GM18907 (cell line): ENCODE measurements around the gene FAM117B.
"Not testable (repeated sequence)": the region's sequence is repeated elsewhere in the genome, so short reads cannot be mapped to it uniquely, and the experiment has no call there.

Experiments
- ATAC-seq: cut with Tn5 transposase; IDR thresholded peaks from one replicate; pipeline ENCODE4 v1.9.1; 2021; ENCODE audit warnings: mild to moderate bottlenecking, moderate library complexity; ENCODE audit not compliant: unreplicated experiment

Gene FAM117B

DNA sequence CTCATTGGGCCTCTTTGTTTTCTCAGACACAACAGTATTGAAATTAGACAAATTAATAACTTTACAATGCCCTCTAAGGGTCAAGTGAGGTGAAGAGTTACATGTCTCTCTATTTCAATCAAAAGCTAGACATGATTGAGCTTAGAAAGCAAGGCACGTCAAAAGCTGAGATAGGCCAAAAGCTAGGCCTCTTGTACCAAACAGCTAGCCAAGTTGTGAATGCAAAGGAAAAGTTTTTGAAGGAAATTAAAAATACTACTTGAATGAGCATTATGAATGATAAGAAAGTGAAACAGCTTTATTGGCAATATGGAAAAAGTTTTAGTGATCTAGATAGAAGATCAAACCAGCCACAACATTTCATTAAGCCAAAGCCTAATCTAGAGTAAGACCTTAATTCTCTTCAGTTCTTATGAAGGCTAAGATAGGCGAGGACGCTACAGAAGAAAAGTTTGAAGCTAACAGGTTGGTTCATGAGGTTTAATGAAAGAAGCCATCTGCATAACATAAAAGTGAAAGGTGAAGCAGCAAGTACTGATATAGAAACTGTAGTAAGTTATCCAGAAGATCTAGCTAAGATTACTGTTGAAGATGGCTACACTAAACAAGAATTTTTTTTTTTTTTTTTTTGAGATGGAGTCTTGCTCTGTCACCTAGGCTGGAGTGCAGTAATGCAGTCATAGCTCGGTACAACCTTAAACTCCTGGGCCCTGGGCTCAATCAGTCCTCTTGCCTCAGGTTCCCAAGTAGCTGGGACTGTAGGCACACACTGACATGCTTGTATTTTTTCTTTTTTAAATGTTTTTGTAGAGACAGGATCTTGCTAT is 65.5 kb downstream of the FAM117B start:
- ATAC-seq, result no peak

- ATAC-seq, result no peak
Measured at GRCh38 chr2:202703091-202703490, 68.3 kb downstream of the FAM117B start.

- ATAC-seq, result no peak
Measured at GRCh38 chr2:202704248-202704647, 69.5 kb downstream of the FAM117B start.

DNA sequence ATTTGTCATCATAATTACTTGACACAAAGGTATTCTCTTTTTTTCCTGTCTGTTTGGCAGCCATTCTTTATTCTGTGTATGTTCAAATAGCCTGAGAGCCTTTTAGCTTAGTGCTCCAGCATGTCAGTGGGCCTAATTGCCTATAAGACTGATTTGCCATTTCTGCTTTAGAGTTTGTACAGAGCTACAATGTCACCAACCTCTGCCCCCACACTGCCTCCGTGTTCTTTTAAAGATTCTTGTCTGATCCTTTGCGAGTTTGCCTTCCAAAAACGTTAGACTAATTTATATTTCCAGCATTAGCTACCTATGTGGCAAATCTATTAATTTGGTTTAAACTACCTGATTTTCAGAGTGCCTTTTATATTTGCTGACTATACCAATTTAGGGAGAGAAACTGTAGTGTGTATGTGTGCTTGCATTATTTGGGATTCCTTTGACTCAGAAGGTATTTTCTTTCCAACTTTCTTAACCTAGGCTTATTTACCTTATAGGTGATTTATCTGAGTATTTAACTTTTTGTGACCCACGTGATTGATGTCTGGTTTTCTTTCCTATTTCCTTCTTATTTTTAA is 70.8 kb downstream of the FAM117B start:
- ATAC-seq, result no peak

GRCh38 chr2:202714971-202715935 is 80.5 kb downstream of the FAM117B start:
- ATAC-seq, result not testable (repeated sequence)

- no peak for ATAC-seq
Measured at GRCh38 chr2:202716114-202716718, 81.4 kb downstream of the FAM117B start.

DNA sequence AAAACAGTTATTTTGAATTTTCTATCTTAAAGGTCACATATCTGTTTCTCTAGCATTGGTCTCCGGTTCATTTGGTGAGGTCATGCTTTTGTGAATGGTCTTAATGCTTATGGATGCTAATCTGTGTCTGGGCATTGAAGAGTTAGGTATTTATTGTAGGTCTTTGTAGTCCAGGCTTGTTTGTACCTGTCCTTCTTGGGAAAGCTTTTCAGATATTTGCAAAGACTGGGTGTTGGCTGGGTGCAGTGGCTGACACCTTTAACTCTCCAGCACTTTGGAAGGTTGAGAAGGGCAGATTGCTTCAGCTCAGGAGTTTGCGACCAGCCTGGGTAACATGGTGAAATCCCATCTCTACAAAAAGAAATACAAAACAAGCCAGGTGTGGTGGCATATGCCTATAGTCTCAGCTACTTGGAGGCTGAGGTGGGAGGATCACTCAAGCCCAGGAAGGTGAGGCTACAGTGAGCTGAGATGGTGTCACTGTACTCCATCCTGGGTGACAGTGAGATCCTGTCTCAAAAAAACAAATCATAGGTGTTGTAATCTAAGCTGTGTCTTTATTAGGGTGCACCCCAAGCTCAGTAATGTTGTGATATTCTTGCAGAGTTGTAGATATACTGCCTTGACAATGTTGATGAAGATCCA is 82.3 kb downstream of the FAM117B start:
- ATAC-seq, result no peak

DNA sequence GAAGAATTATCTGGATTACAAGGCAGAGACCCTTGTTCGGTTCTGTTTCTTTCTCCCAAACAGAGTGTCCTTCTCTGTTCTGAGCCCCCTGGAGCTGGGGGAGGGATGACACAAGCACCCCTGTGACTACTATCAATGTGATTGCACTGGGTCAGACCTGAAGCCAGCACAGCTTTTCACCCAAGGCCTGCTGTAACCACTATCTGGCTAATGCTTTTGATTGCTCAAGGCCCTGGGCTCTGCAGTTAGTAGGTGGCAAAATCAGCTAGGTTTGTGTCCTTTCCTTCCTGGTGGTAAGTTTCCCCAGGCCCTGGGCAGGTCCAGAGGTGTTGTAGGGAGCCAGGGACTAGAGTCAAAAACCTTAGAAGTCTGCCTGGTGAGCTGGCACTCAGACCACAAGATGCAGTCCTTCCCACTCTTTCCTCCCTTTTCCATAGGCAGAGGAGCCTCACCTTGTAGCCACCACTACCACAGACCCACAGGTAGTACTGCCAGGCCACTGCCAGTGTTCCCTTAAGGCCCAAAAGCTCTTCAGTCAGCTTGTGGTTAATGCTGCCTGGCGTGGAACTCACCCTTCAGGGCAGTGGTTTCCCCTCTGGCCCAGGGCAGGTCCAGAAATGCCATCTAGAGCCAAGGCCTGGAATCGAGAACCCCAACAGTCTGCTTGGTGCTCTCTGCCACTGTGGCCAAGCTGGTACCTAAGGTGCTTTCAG is 83.0 kb downstream of the FAM117B start:
- no peak for ATAC-seq

DNA sequence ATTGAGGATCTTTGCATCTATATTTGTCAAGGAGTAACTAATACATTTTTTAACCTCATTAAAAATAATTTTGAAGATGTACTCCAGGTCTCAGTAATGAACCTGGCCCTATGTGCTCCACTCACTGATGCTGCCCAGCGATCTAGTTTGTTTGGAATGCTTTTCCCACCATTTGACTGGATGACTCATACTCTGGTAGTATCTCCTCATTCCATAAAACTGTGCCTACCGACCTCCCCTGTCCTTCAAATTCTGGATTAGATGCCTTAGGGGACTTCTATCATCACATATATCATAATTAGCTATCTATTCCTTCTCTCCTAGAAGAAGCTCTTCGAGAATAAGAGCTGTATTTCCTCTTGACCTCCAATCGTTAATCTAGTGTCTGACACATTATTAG is 83.8 kb downstream of the FAM117B start:
- no peak for ATAC-seq

DNA sequence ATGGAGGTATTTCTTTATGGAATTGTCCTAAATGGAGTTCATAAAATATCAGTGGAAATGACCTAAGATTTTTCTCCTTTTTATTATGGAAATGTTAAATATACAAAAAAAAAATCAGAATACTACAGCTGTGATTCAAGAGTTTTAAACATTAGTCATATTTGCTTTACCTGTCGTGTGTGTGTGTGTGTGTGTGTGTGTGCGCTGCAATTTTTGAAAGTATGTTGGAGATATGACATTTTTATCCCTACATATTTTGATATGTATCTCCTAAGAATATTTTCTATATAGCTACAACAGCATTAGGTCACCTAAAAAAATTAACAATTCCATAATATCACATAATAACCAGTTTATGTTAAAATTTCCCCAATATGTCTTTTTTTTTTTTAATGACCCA is 85.5 kb downstream of the FAM117B start:
- ATAC-seq, result no peak

GRCh38 chr2:202721621-202722020 is 86.9 kb downstream of the FAM117B start:
- ATAC-seq, result no peak

- ATAC-seq, result no peak
Measured at GRCh38 chr2:202723746-202724145, 89.0 kb downstream of the FAM117B start.

- ATAC-seq, result no peak
Measured at GRCh38 chr2:202726070-202726469, 91.3 kb downstream of the FAM117B start.

GRCh38 chr2:202736826-202737225 is 102.1 kb downstream of the FAM117B start:
- ATAC-seq, result no peak

- no peak for ATAC-seq
Measured at GRCh38 chr2:202743613-202744012, 108.8 kb downstream of the FAM117B start.

- ATAC-seq, result no peak
Measured at GRCh38 chr2:202749477-202749876, 114.7 kb downstream of the FAM117B start.

DNA sequence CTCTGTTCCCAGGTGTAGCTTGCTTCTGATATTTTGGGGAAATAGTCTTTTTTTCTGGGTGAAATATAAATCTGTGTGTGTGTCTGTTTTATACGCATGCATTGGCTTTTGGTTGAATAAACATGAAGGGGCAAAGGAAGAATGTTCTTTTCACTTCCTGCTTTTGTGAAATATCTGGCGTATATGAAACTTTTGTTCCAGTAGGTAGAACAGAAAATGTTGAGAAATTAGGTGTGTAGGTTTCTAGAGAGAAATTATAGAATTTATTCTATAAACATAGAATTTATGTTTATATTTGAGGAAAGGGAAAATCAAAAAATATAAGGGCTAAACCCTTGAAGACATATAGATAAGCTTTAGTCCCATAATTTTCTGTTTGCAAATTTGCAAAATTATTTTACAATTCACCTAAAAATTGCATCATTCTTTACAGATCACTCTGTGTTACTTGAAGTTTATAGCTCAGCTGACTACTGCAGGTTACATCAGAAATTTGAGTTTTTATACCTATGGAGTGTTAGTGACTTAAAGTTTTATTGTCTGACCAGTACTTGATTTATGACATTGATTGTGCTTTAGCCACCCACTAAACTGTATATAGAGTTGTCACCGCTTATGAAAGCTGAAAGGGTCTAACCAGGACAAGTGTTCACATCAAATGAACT is 116.1 kb downstream of the FAM117B start:
- no peak for ATAC-seq

- ATAC-seq, result no peak
Measured at GRCh38 chr2:202752071-202752470, 117.3 kb downstream of the FAM117B start.

GRCh38 chr2:202754936-202755335 is 120.2 kb downstream of the FAM117B start:
- no peak for ATAC-seq
